Measurements from ENCODE around the gene CYB5RL.

Gene CYB5RL

DNA sequence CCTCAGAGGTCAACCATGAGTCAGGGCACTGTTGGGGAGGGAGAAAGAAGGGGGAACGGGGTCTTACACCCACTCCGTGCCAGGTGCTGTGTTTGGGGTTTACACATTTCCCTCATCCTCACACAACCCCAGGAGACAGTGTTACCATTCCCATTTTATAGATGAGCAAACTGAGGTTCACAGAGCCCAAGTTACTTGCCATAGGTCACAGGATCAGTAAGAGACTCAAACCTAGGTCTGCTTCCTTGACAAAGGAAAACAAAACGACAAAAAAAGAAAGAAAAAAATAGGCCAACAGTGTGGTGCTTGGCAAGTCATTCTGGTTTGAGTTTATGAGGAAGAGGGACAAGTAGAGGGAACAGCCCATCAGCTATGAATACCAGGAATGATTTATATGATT is 30.8 kb downstream of the CYB5RL start:
- TF ChIP-seq, protein P1, sequence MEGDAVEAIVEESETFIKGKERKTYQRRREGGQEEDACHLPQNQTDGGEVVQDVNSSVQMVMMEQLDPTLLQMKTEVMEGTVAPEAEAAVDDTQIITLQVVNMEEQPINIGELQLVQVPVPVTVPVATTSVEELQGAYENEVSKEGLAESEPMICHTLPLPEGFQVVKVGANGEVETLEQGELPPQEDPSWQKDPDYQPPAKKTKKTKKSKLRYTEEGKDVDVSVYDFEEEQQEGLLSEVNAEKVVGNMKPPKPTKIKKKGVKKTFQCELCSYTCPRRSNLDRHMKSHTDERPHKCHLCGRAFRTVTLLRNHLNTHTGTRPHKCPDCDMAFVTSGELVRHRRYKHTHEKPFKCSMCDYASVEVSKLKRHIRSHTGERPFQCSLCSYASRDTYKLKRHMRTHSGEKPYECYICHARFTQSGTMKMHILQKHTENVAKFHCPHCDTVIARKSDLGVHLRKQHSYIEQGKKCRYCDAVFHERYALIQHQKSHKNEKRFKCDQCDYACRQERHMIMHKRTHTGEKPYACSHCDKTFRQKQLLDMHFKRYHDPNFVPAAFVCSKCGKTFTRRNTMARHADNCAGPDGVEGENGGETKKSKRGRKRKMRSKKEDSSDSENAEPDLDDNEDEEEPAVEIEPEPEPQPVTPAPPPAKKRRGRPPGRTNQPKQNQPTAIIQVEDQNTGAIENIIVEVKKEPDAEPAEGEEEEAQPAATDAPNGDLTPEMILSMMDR (IDR thresholded peaks at IDR 0.05): no peak

DNA sequence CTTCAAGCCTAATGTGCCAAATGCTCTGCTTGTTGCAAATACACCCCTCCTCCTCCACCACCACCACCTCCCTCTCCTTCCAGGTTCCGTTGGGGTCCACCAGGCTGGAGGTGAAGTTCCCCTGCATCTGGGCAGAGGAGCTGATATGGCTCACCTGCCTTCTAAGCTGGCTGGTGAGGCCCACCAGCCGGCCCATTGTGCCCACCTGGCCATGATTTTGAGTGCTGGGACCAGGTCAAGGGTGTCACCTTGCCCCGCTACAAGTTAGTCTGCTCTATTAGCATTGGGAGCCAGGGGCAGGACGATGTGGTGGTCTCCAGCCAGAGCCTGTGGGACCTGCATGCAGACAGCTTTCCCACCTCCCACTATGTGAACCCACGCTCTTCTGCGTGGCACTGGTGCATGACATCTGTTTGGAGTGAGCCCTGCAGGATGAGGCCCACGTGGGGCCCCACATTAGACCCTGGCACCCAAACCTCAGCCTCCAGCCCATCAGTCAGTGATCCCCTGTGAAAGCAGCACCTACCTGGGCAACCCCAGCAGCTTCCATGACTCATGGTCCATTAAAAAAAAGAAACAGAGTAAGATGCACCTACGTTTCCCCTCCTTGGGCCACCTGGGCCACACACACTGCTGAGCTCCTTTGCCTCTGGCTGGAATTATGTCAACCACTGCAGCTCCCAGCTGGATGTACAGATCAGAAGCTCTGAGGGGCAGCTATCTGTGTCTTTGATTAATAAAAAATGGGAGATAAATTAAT is 31.4 kb downstream of the CYB5RL start:
- TF ChIP-seq, protein P1 (IDR thresholded peaks at IDR 0.05): no peak

DNA sequence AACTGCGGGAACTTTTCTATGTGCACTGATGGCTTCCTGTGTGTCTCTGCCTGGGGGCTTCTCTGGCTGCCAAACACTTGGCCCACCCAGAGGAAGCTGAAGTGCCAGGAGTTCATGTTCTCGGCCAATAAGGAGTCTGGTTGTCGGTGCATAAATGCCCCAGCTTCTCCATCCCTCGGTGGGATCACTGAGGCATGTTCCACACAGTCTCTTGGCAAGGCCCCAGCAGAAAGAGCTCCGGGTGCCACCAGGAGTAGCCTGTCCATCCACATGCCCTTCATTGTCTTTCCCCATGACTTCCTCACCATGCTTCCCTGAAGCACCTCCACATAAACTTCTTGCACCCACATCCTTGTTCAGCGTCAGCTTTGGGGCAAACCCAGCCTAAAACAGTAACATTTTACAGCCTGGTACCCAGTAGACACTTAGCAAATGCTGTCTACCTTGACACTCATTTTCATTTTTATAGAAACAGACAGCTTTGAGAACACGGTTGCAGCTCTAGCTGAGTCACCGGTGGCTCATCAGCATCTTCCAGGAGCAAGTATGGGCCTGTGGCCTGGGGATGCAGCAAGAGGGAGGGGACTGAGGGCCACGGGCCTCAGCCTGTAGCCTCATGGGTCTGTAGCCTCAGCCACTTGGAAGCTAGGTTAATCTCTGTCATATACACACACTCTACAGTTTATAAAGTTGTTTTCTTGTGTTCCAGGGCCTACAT is 32.2 kb downstream of the CYB5RL start:
- TF ChIP-seq, protein P1 (IDR thresholded peaks at IDR 0.05): no peak

DNA sequence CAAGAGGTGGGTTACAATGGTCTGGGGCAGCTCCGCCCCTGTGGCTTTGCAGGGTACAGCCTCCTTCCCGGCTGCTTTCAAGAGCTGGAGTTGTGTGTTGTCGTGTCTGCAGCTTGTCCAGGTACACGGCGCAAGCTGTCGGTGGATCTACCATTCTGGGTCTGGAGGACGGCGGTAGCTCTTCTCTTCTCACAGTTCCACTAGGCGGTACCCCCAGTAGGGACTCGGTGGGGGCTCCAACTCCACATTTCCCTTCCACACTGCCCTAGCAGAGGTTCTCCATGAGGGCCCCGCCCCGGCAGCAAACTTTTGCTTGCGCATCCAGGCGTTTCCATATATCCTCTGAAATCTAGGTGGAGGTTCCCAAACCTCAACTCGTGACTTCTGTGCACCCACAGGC is 34.7 kb downstream of the CYB5RL start:
- TF ChIP-seq, protein P1 (IDR thresholded peaks at IDR 0.05): no peak

DNA sequence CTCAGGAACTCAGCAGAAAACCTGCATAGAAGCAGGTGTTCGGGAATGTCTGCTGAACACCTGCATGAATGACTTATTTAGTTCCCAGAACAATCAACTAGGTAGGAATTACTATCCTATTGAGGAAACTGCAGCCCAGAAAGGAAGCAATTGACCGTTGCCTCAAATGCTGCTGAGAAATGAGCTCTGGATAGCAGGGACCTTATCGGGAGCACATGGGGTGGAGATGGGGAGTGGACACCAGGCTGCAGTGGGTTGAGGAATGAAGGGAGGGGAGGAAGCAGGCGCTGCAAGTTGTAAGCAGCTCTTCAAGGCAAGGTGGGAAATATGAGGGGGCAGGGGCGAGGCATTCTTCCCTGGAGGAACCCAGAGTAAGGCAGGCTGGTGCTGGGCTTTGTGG is 36.3 kb downstream of the CYB5RL start:
- TF ChIP-seq, protein P1 (IDR thresholded peaks at IDR 0.05): no peak

DNA sequence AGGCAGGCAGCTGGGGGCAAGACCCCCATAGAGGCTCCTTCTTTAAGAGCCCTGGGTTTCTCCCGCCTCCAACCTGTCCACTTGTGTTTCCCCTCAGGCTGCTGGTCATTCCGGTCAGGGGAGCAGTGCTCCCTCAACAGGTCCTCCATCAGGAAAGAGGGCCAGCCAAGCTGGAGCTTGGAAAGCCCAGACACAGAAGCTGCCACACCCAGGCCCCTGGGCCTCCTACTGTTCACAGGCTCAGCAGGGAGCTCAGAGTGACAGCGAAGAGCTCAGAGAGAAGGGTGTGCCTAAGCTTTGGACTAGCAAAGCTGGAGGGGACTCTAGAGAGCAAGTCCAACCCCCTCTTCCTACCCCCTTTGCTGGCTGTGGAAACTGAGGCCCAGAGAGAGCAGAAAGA is 36.8 kb downstream of the CYB5RL start:
- TF ChIP-seq, protein P1 (IDR thresholded peaks at IDR 0.05): no peak

DNA sequence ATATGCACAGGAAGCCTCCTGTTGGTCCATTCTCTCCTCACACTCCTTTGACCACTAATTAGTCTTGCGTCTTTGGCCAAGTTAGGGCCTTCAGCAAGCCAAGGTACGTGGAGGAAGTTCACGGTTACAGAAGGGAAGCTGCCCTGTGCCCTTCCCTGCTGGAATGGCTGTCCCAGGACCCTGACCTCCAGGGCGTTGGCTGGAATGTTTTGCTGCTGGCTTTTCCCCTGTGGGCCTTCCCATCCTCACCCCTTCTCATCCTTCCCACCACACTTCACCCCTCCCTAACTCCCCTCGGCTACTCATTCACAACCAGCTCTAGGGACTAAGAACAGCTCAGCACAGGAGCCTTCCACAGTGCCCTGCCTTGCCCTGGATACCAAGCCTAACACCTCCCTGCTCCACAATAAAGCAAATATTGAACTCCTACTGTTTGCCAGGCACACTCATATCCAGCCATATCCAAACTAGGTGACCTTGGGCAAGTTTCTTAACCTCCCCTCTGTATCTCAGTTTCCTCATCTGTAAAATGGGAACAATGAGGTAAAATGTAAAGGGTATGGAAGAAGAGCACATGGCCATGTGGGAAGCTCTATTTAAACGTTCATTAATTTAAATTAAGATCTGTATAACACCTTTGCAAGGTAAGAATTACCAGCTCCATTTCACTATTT is 38.2 kb downstream of the CYB5RL start:
- TF ChIP-seq, protein P1 (IDR thresholded peaks at IDR 0.05): no peak
